ENCODE data around the gene TEKT3. TPM values are rescaled to one million over a fixed set of nuclear protein-coding genes. Genes with fewer than 3 reads are reported as not detected.

The TEKT3 gene
- polyA plus RNA-seq, 3 donors from 2014 or later = not detected

Other genes starting within 250 kb of the TEKT3 start
- gene PMP22, start 76.3 kb downstream of the TEKT3 start, polyA plus RNA-seq = under 1 TPM in 1 of 3 donors, not detected in 2; 0.38 TPM
- gene CDRT4, start 126.0 kb upstream of the TEKT3 start, polyA plus RNA-seq = 1 to 10 TPM in 1 of 3 donors, under 1 TPM in 1, not detected in 1; 0.69 to 5.1 TPM
- gene TVP23C, start 221.9 kb upstream of the TEKT3 start, polyA plus RNA-seq = 1 to 10 TPM; 5.1 to 7.1 (median 5.3) TPM